HPDE6-E6E7 (cell line): Measurements from ENCODE around the gene WDR86.

Experiments used
- DNase-seq: peaks from one replicate; pipeline ENCODE4 v3.0.0; 2011; ENCODE audit warnings: missing footprints; ENCODE audit errors: extremely low spot score

WDR86 gene

GRCh38 chr7:151439855-151440798 is 30.3 kb upstream of the WDR86 start, which contains the start of gene CRYGN:
CRYGN (minus strand) TSS chr7:151440141; CDS start chr7:151439917, 224 bp downstream.
- no peak for DNase-seq

GRCh38 chr7:151438864-151439601 is 29.2 kb upstream of the WDR86 start:
- no peak for DNase-seq

GRCh38 chr7:151437866-151438516 is 28.2 kb upstream of the WDR86 start:
- DNase-seq: no peak

- DNase-seq: no peak
Measured at GRCh38 chr7:151437159-151437553, 27.3 kb upstream of the WDR86 start.

- DNase-seq: no peak
Measured at GRCh38 chr7:151436446-151437158, 26.8 kb upstream of the WDR86 start.

- no peak for DNase-seq
Measured at GRCh38 chr7:151435971-151436370, 26.1 kb upstream of the WDR86 start.

GRCh38 chr7:151435103-151435916 is 25.5 kb upstream of the WDR86 start:
- DNase-seq: no peak

- no peak for DNase-seq
Measured at GRCh38 chr7:151434549-151434948, 24.7 kb upstream of the WDR86 start.

GRCh38 chr7:151433721-151434400 is 24.0 kb upstream of the WDR86 start:
- no peak for DNase-seq

GRCh38 chr7:151432658-151433521 is 23.1 kb upstream of the WDR86 start:
- DNase-seq: peak; percentile 47

GRCh38 chr7:151431768-151432311 is 22.0 kb upstream of the WDR86 start:
- no peak for DNase-seq

- DNase-seq: no peak
Measured at GRCh38 chr7:151431281-151431767, 21.5 kb upstream of the WDR86 start.

- no peak for DNase-seq
Measured at GRCh38 chr7:151430391-151431205, 20.8 kb upstream of the WDR86 start.

GRCh38 chr7:151429560-151430331 is 19.9 kb upstream of the WDR86 start:
- DNase-seq: no peak

GRCh38 chr7:151429237-151429559 is 19.4 kb upstream of the WDR86 start:
- DNase-seq: no peak

GRCh38 chr7:151428378-151429236 is 18.8 kb upstream of the WDR86 start:
- no peak for DNase-seq
